Measurements from ENCODE around the gene ABT1.

Gene ABT1

DNA sequence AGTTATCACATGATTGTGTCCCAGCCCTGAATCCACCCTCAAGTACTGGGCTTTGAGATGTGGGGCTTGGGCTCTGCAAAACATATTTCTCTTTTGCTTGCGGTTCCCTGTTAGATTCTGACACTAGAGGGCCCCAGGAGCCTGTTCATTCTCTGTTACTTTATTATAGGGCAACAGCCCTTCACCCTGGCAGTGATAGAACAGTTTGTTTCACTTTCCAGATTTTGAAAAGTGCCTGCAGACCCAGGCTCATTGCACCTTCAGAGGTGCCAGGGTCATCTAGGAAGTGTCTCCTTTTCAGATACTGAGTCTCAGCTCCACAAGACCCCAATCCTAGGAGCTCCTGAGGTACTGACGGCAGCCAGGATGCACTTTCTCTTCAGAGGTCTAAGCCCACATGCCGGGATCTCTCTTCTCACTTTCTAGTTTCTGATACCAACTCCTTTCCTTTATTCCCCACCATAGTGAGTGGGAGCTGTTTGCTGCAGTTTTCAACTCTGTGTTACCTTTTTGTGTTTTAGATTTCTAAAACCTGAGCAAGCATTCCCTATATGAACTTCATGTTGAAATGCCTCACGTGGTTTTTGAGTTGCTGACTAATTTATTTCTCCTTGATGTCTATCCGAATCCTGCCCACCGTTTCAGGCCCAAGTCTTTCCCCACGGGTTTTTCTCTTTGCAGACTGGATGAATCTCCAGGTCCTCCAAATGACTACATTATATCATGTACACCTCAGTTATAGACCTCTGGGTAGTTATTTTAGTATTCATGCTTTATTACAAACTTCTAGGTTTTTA lies 10.9 kb downstream of the ABT1 start:
- DNase-seq, result peak; percentile 29 to 74

DNA sequence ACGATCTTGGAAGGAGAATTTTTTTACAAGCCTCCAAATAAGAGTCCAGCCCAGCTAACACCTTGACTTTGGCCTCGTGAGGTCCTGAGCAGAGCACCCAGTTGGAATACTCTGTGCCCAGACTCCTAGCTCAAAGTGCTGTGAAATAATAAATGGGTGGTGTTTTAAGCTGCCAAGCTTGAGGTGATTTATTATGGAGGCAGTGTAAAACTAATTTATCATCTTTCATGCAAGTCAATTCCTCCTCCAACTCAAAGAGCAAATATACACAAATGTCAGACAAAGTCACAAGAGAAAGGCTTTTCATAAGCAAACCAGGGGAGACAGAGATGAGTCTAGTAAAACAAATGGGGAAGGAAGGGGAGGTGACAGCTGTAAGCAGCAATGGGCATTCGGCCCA lies 12.7 kb downstream of the ABT1 start:
- no peak for DNase-seq

- no peak for DNase-seq
Measured at GRCh38 chr6:26611599-26611998, 14.8 kb downstream of the ABT1 start.

GRCh38 chr6:26613201-26613600 lies 16.4 kb downstream of the ABT1 start:
- DNase-seq, result no peak

- no peak for DNase-seq
Measured at GRCh38 chr6:26613689-26614683, 17.2 kb downstream of the ABT1 start.

DNA sequence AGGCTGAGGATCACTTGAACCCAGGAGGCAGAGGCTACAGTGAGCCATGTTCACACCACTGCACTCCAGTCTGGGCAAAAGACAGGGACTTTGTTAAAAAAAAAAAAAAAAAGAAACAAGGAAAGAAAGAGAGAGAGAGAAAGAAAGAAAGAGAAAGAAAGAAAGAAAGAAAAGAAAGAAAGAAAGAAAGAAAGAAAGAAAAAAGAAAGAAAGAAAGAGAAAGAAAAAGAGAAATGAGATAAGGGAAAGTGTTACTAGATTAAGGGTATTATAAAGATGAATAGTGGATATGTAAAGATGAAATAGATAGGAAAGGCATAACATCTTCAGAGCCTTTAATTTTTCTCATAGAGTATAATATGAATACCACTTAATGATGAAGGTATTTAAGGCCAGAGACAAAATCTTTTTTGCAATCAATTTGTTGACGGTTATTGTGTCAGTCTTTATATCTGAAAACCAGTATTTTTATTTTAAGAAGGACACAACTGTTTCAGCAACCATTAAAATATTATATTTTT lies 26.6 kb downstream of the ABT1 start:
- no peak for DNase-seq

- DNase-seq, result no peak
Measured at GRCh38 chr6:26624557-26624956, 27.8 kb downstream of the ABT1 start.

GRCh38 chr6:26627843-26628242 lies 31.1 kb downstream of the ABT1 start:
- no peak for DNase-seq

GRCh38 chr6:26629359-26629758 lies 32.6 kb downstream of the ABT1 start:
- no peak for DNase-seq

- no peak for DNase-seq
Measured at GRCh38 chr6:26640806-26641205, 44.1 kb downstream of the ABT1 start.

- DNase-seq, result no peak
Measured at GRCh38 chr6:26646074-26646473, 49.3 kb downstream of the ABT1 start.

Data from SW 1271 (cell line).